GM12872 (cell line): ENCODE measurements around the gene THSD7A.

Experiments
- CTCF ChIP-seq: IDR thresholded peaks from 3 replicates; pipeline ENCODE4 v1.5.1; 2011; ENCODE audit warnings: low read depth, mild to moderate bottlenecking, low read length, moderate library complexity; ENCODE audit not compliant: insufficient read depth

The THSD7A gene

GRCh38 chr7:11327633-11328032 lies 504.4 kb downstream of the THSD7A start:
- no peak for TF ChIP-seq CTCF
